Hematopoietic multipotent progenitor cell treated with erythropoietin and hydrocortisone succinate and interleukin-3 and kit ligand, for 15 days (in vitro differentiated cells): Measurements from ENCODE around the gene GNS.

ENCODE experiments used
- DNase-seq: peaks from one replicate; pipeline ENCODE4 v3.0.0-alpha.2; 2015; ENCODE audit warnings: low spot score

GNS gene

GRCh38 chr12:64672925-64673409, 86.2 kb downstream of the GNS start:
- no peak for DNase-seq

- DNase-seq: no peak
These were observed 87.5 kb downstream of the GNS start for GRCh38 chr12:64671681-64672080.

- DNase-seq: no peak
These were observed 88.1 kb downstream of the GNS start for GRCh38 chr12:64670919-64671639.

- DNase-seq: no peak
These were observed 89.2 kb downstream of the GNS start for GRCh38 chr12:64670019-64670418.

- no peak for DNase-seq
These were observed 89.8 kb downstream of the GNS start for GRCh38 chr12:64669270-64669842.

GRCh38 chr12:64667793-64668192, 91.4 kb downstream of the GNS start:
- DNase-seq: no peak

- DNase-seq: no peak
These were observed 92.9 kb downstream of the GNS start for GRCh38 chr12:64666054-64666914.

- no peak for DNase-seq
These were observed 93.7 kb downstream of the GNS start for GRCh38 chr12:64665514-64665913.
